AG09309 (cell line): ENCODE data around the gene DOCK2.

Experiments used
- DNase-seq: peaks from one replicate; pipeline ENCODE4 v3.0.0-alpha.2; 2010; ENCODE audit warnings: low read depth
- H3K4me3 ChIP-seq: 2 replicates; pipeline ENCODE4 v1.5.1; 2011; ENCODE audit warnings: mild to moderate bottlenecking, low read depth, low read length, moderate library complexity; ENCODE audit not compliant: control insufficient read depth
- CTCF ChIP-seq: IDR thresholded peaks from 2 replicates; pipeline ENCODE4 v1.5.1; 2011; ENCODE audit warnings: mild to moderate bottlenecking, low read depth, low read length, inconsistent platforms; ENCODE audit not compliant: insufficient read depth, control insufficient read depth; ENCODE audit errors: missing control alignments

DOCK2 gene

GRCh38 chr5:169770109-169770508 lies 133.0 kb downstream of the DOCK2 start:
- no peak overlapping the region for H3K4me3 ChIP-seq
- DNase-seq, result no peak
- TF ChIP-seq CTCF, result no peak

- no peak overlapping the region for H3K4me3 ChIP-seq
- no peak for TF ChIP-seq CTCF
- no peak for DNase-seq
Measured at GRCh38 chr5:169772256-169772655, 135.2 kb downstream of the DOCK2 start.

DNA sequence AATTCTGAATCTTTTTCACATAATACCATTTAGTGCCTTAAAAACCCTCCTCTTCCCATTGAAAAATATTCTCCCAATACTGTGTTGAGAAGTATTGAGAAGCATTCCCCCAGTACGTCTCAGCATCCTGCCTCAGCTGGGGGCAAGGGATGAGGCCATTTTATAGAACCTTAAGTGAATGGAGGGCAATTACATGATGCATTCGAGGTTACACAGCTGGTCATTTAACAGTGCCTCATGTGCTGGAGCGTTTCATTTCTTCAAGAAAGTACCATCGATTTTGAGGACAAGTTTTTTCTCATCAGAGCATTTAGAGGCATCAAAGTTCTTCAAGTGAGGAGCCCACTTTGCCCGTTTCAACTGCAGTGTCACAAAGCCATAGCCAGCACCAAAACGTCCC lies 135.6 kb downstream of the DOCK2 start:
- no peak overlapping the region for H3K4me3 ChIP-seq
- no peak for TF ChIP-seq CTCF
- DNase-seq, result no peak

DNA sequence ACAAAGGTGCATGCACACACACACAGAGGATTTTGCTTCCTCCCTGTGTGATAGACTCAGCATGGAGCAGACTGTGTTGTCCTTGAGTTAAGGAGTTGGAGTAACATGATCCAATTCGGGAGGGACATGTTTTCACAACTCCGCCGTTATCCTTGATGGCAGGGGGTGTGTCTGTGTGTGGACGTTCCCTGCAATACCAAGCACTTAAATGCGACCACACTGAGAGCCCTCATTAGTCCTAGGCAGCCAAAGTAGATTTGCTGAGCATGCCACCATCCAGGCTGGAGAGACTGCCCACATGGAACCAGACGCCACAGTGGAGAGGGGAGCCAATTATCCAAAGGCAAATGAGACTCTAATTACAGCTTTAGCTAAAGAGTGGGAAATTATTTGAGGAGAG lies 140.1 kb downstream of the DOCK2 start:
- DNase-seq, result no peak
- TF ChIP-seq CTCF, result no peak

GRCh38 chr5:169778622-169779596 lies 141.8 kb downstream of the DOCK2 start:
- DNase-seq, result no peak
- TF ChIP-seq CTCF, result no peak
- H3K4me3 ChIP-seq, result no peak overlapping the region

More for the DNA sequence above, 140.1 kb downstream of the DOCK2 start:
- H3K4me3 ChIP-seq, result no peak overlapping the region

- TF ChIP-seq CTCF, result no peak
- no peak for DNase-seq
- H3K4me3 ChIP-seq, result no peak overlapping the region
Measured at GRCh38 chr5:169781420-169782345, 144.6 kb downstream of the DOCK2 start.
